GM12891 (cell line): ENCODE measurements around the gene FXN.
"Not testable (repeated sequence)": the region's sequence is repeated elsewhere in the genome, so short reads cannot be mapped to it uniquely, and the experiment has no call there.

Source experiments
- PAX5 ChIP-seq: IDR thresholded peaks from 2 replicates; pipeline ENCODE4 v1.6.1; 2011; ENCODE audit warnings: low read length, moderate library complexity, mild to moderate bottlenecking; ENCODE audit not compliant: insufficient read depth, severe bottlenecking
- POLR2A ChIP-seq: IDR thresholded peaks from 2 replicates; pipeline ENCODE4 v1.6.1; 2011; ENCODE audit warnings: low read depth, low read length, control low read depth
- POLR2AphosphoS5 ChIP-seq: IDR thresholded peaks from 2 replicates; pipeline ENCODE4 v1.6.1; 2011; ENCODE audit warnings: low read depth, low read length, control low read depth
- POU2F2 ChIP-seq: IDR thresholded peaks from 2 replicates; pipeline ENCODE4 v1.6.1; 2011; ENCODE audit warnings: low read depth, mild to moderate bottlenecking, control low read depth, low read length, moderate library complexity
- SPI1 ChIP-seq: IDR thresholded peaks from 2 replicates; pipeline ENCODE4 v1.6.1; 2011; ENCODE audit warnings: low read depth, low read length, control low read depth
- TAF1 ChIP-seq: IDR thresholded peaks from 2 replicates; pipeline ENCODE4 v1.6.1; 2011; ENCODE audit warnings: low read depth, low read length, control low read depth

DNA sequence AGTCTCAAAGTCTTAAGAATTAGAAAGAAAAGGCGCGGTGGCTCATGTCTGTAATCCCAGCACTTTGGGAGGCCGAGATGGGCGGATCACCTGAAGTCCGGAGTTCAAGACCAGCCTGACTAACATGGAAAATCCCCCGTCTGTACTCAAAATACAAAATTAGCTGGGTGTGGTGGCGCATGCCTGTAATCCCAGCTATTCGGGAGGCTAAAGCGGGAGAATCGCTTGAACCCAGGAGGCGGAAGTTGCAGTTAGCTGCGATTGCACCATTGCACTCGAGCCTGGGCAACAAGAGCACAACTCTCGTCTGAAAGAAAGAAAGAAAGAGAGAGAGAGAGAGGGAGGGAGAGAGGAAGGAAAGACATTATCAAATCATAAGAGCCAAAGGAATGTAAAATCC, 73.2 kb downstream of the FXN start:
- not testable (repeated sequence) for TF ChIP-seq POLR2A, POLR2AphosphoS5, TAF1, SPI1, POU2F2, PAX5
